Activated CD8-positive, alpha-beta T cell treated with anti-CD3 and anti-CD28 coated beads for 36 hours (primary cell): Measurements from ENCODE around the gene ZBTB4. TPM values are rescaled to one million over a fixed set of nuclear protein-coding genes. Genes with fewer than 3 reads are reported as not detected.

Experiments used
- ATAC-seq: fragments of 200-7000 bp; cut with Tn5 transposase; one replicate; pipeline ENCODE4 v1.10.0; 2021; ENCODE audit warnings: mild to moderate bottlenecking, moderate library complexity
- CTCF ChIA-PET: fragments of 350-600 bp; sonication (Branson Sonifier 250); formaldehyde crosslinking; loops from one replicate; lab custom pipeline; 2021; ENCODE audit warnings: antibody characterized with exemption; lab: Charles Lee
- POLR2A ChIA-PET: fragments of 350-600 bp; sonication (Branson Sonifier 250); formaldehyde crosslinking; loops from one replicate; lab custom pipeline; 2021; ENCODE audit warnings: antibody characterized with exemption; lab: Charles Lee
- DNase-seq: peaks from one replicate; pipeline ENCODE4 v3.0.0-alpha.2; 2020
- H3K27ac Mint-ChIP-seq: one replicate; pipeline ENCODE4 v1.8.0; 2021; ENCODE audit warnings: mild to moderate bottlenecking, mixed read lengths
- H3K27me3 Mint-ChIP-seq: one replicate; pipeline ENCODE4 v1.8.0; 2021; ENCODE audit warnings: mixed read lengths
- H3K36me3 Mint-ChIP-seq: one replicate; pipeline ENCODE4 v1.8.0; 2021; ENCODE audit warnings: low read depth, mixed read lengths
- H3K4me1 Mint-ChIP-seq: one replicate; pipeline ENCODE4 v1.8.0; 2021; ENCODE audit warnings: low read depth, mixed read lengths
- H3K4me3 Mint-ChIP-seq: one replicate; pipeline ENCODE4 v1.8.0; 2021; ENCODE audit warnings: mild to moderate bottlenecking, moderate library complexity, mixed read lengths
- H3K9me3 Mint-ChIP-seq: one replicate; pipeline ENCODE4 v1.8.0; 2021; ENCODE audit warnings: mixed read lengths
- intact Hi-C: fragments of 100-400 bp; cut with micrococcal nuclease; formaldehyde crosslinking; loops from one replicate; pipeline ENCODE4 v1.10.0; 2022
- total RNA-seq, 2 experiments: library from RNA; stranded (reverse); gene quantifications; one replicate each; pipeline ENCODE4 v1.2.3, GENCODE V29; 2021
- TF ChIP-seq, protein P1 (sequence below): fragments of 200-600 bp; IDR thresholded peaks from one replicate; pipeline ENCODE4 v1.8.0; 2022; ENCODE audit warnings: antibody characterized with exemption, mild to moderate bottlenecking

Gene ZBTB4
- total RNA-seq, 2 experiments from 2014 or later, result 24.3 to 24.6 TPM

DNA sequence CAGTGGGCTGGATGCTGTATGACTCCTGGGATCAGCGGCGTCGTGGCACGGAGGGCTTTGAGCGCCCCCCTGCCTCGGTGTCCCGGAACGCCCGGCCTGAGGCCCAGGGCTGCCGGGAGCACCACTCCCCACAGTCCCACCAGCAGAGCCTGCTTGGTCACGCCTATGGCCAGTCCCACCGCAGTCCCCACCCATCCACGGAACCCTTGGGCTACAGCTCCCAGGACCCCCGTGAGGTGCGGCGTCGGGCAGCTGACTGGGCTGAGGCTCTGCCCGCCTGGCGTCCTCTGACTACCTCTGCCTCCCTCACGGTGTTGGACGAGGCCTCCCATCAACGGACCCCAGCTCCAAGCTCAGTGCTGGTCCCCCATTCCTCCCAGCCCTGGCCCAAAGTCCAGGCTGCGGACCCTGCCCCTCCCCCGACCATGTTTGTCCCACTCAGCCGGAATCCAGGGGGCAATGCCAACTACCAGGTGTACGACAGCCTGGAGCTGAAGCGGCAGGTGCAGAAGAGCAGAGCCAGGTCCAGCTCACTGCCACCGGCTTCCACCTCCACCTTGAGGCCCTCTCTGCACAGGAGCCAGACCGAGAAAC is 52.4 kb downstream of the ZBTB4 start:
- intact Hi-C loops, result no loop called here
- CTCF ChIA-PET, result interaction anchor here (1.0 kb wide), 1 partner anchor 70 kb away, joined by 4 read pairs; no protein-coding TSS in a partner anchor

DNA sequence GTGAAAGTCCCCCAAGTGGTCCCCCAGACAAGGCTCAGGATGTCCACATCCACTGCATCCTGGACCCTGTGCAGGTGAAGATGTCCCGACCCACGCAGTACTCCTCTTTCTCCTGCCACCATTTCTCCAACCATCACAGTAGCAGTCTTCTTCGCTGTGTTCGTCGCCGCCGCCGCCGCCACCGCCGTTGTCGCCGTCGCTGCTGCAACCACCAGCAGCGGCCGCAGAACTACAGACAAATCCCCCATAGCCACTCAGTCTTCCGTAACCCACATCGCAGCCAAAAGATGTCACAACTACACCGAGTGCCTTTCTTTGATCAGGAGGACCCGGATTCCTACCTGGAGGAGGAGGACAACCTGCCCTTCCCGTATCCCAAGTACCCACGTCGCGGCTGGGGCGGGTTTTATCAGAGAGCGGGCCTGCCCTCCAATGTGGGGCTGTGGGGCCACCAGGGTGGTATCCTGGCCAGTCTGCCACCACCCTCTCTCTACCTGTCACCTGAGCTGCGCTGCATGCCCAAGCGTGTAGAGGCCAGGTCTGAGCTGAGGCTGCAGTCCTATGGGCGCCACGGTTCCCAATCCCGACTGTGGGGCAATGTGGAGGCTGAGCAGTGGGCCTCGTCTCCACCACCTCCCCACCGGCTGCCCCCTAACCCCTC is 53.1 kb downstream of the ZBTB4 start:
- H3K9me3 Mint-ChIP-seq, result no peaks in the 10 kb centered on the region
- POLR2A ChIA-PET, result interaction anchor here (1.0 kb wide), 1 partner anchor 13 kb away, joined by 3 read pairs; the partner anchor contains the start of gene FGF11
- TF ChIP-seq, protein P1, sequence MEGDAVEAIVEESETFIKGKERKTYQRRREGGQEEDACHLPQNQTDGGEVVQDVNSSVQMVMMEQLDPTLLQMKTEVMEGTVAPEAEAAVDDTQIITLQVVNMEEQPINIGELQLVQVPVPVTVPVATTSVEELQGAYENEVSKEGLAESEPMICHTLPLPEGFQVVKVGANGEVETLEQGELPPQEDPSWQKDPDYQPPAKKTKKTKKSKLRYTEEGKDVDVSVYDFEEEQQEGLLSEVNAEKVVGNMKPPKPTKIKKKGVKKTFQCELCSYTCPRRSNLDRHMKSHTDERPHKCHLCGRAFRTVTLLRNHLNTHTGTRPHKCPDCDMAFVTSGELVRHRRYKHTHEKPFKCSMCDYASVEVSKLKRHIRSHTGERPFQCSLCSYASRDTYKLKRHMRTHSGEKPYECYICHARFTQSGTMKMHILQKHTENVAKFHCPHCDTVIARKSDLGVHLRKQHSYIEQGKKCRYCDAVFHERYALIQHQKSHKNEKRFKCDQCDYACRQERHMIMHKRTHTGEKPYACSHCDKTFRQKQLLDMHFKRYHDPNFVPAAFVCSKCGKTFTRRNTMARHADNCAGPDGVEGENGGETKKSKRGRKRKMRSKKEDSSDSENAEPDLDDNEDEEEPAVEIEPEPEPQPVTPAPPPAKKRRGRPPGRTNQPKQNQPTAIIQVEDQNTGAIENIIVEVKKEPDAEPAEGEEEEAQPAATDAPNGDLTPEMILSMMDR, result no peak
- no peaks in the 10 kb centered on the region for H3K36me3 Mint-ChIP-seq
- no peaks in the 10 kb centered on the region for H3K4me1 Mint-ChIP-seq
- ATAC-seq (no peak), DNase-seq (no peak)
- H3K27me3 Mint-ChIP-seq, result no peaks in the 10 kb centered on the region
- intact Hi-C loops, result no loop called here
- no peak overlapping the region for H3K27ac Mint-ChIP-seq
- CTCF ChIA-PET, result interaction anchor here (1.0 kb wide), 1 partner anchor 69 kb away, joined by 4 read pairs; no protein-coding TSS in a partner anchor
- H3K4me3 Mint-ChIP-seq, result no peak overlapping the region

More for the DNA sequence above, 52.4 kb downstream of the ZBTB4 start:
- DNase-seq (no peak), ATAC-seq (no peak)
- Mint-ChIP-seq H3K36me3 (no peaks in the 10 kb centered on the region), H3K4me3 (no peak overlapping the region), H3K9me3 (no peaks in the 10 kb centered on the region), H3K4me1 (no peaks in the 10 kb centered on the region), H3K27me3 (no peaks in the 10 kb centered on the region), H3K27ac (no peak overlapping the region)
- POLR2A ChIA-PET, result interaction anchor here (1.0 kb wide), 1 partner anchor 13 kb away, joined by 3 read pairs; the partner anchor contains the start of gene FGF11
- TF ChIP-seq, protein P1, result no peak

DNA sequence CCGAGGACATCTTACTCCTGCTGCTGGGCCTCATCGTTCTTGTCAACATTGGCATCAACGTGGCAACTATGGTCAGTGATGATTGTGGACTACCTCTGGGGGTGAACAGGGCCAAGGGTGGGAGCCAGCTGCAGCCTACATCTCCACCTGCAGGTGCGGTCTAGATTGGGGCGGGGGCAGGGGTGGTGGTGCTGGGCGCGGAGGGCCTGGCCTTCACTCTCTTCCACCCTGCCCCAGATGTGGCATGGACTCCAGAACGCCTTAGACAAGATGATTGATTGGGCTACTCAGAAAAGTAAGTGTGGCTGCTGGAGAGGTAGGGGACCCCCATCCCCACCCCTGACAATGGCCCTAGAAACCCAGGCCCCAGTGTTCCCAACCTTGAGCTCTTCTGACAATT is 53.7 kb downstream of the ZBTB4 start:
- intact Hi-C loops, result no loop called here
- Mint-ChIP-seq H3K9me3 (no peaks in the 10 kb centered on the region), H3K27ac (no peak overlapping the region), H3K36me3 (no peaks in the 10 kb centered on the region), H3K27me3 (no peaks in the 10 kb centered on the region), H3K4me3 (no peak overlapping the region), H3K4me1 (no peaks in the 10 kb centered on the region)
- ATAC-seq (no peak), DNase-seq (no peak)
- ChIA-PET POLR2A (interaction anchor here (0.6 kb wide), 1 partner anchor 14 kb away, joined by 3 read pairs; no protein-coding TSS in a partner anchor), CTCF (interaction anchor here (1.5 kb wide), 1 partner anchor 11 kb away, joined by 5 read pairs; no protein-coding TSS in a partner anchor)
- TF ChIP-seq, protein P1, result no peak

DNA sequence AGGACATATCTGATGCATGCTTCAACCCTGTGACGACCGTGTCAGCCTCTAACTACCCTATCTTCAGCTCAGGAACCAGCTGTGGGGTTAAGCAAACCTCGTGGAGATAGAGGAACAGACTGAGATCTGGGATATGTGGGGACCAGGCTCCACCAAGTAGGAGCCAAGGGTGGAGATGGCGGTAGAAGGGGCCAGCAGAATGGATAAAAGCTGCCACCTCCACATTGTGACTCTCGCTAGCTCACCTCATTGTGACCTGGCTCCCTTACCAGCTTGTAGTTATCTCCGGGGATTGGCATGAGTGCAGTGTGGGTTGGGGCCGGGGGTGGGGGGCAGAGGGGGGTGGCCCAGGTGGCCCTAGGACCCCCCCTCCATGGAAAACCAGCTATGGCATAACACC is 54.1 kb downstream of the ZBTB4 start, which contains the start of gene SPEM2:
Gene SPEM2, plus strand, starts transcription at position 301 of the 400 bp plus-strand sequence. Its CDS starts 73 bp downstream, at position 374.
- Mint-ChIP-seq H3K27me3 (no peaks in the 10 kb centered on the region), H3K4me1 (no peaks in the 10 kb centered on the region), H3K36me3 (no peaks in the 10 kb centered on the region), H3K9me3 (no peaks in the 10 kb centered on the region), H3K4me3 (no peak within 1 kb of the TSS), H3K27ac (no peak within 1 kb of the TSS)
- TF ChIP-seq, protein P1, result no peak
- POLR2A ChIA-PET, result interaction anchor here (0.6 to 1.2 kb wide), 2 partner anchors 14 to 16 kb away, joined by 3 to 4 read pairs; no protein-coding TSS in a partner anchor
- no peak for ATAC-seq
- CTCF ChIA-PET, result interaction anchor here (1.5 kb wide), 1 partner anchor 11 kb away, joined by 5 read pairs; no protein-coding TSS in a partner anchor
- DNase-seq, result no peak
- intact Hi-C loops, result no loop called here
